Right ventricle myocardium inferior (tissue), 1 donor: ENCODE data around the gene ABTB2. TPM values are rescaled to one million over a fixed set of nuclear protein-coding genes. Genes with fewer than 3 reads are reported as not detected.

ENCODE experiments used
- ATAC-seq: fragments of 200-7000 bp; cut with Tn5 transposase; one replicate; pipeline ENCODE4 v1.9.1; 2020; ENCODE audit warnings: mild to moderate bottlenecking, moderate library complexity
- DNase-seq: peaks from one replicate; pipeline ENCODE4 v3.0.0; 2021; ENCODE audit errors: missing footprints
- intact Hi-C: fragments of 100-400 bp; cut with DNase I; formaldehyde crosslinking; loops from one replicate; pipeline ENCODE4 v1.11.0; 2022
- total RNA-seq: library from RNA; stranded (reverse); fragmentation: NEBNext Ultra II Directional; extraction: Animal tissue kit (Norgen Biotek cat#: 25700); gene quantifications from one replicate; pipeline ENCODE4 v1.2.1, GENCODE V29; 2021
- donor health status: DM: no; HTN: yes; CAD: no; lungs with severe emphysema.

The ABTB2 gene
- total RNA-seq, 1 donor from 2014 or later = 14.3 TPM

DNA sequence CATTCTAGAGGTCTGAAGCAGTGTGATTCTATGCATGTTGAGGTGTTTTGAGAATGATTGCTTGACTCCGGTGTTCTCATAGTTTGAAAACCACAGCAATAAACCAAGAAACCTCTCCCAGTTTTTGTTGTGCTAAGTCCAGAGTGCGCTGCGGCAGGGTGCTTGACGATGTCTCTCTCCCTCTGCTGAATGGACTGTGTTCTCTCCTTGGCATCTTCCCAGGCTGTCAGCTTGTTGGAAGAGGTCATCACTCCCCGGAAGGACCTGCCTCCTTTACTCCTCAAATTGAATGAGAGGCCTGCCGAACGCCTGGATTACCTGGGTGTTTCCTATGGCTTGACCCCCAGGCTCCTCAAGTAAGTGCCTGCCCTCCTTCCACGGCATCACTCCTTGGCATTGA is 221.4 kb downstream of the ABTB2 start:
- no peak for DNase-seq
- intact Hi-C loops = no loop called here
- ATAC-seq = peak; percentile 33

DNA sequence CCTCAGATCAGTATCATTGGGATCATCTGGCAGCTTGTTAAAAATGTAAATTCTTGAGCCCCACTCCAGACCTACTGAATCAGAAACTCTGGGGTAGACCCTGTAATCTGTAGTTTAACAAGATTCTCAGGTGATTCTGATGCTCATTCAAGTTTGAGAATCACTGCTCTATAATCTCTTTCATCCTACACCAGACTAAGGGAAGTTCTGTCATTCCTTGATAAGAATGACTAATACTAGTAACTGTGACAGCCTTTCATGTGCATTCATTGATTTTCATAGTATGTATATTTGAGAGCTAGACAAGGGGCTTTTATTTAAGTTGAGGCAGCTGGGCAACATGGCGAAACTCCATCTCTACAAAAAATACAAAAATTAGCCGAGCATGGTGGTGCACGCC is 222.4 kb downstream of the ABTB2 start:
- intact Hi-C loops = no loop called here
- no peak for DNase-seq
- ATAC-seq = no peak

DNA sequence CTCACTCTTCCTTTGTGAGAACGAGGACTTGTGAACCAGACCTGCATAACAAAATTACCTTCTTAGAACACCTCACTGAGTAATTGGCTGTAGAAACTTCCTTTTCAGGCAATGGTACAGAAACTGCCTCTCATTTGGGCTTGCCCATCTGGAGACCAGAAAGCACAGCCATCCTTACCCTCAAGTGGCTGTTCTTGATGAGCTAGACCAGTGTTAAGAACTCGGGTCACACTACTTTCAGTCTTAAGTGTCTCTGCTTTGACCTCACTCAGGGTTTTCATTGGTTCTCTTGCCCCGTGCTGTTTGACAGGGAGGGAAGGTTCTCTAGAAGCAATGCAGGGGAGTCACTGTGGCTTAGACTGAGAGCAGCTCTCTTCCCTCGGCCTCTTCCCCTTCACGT is 223.0 kb downstream of the ABTB2 start:
- no peak for ATAC-seq
- intact Hi-C loops = no loop called here
- DNase-seq = no peak

DNA sequence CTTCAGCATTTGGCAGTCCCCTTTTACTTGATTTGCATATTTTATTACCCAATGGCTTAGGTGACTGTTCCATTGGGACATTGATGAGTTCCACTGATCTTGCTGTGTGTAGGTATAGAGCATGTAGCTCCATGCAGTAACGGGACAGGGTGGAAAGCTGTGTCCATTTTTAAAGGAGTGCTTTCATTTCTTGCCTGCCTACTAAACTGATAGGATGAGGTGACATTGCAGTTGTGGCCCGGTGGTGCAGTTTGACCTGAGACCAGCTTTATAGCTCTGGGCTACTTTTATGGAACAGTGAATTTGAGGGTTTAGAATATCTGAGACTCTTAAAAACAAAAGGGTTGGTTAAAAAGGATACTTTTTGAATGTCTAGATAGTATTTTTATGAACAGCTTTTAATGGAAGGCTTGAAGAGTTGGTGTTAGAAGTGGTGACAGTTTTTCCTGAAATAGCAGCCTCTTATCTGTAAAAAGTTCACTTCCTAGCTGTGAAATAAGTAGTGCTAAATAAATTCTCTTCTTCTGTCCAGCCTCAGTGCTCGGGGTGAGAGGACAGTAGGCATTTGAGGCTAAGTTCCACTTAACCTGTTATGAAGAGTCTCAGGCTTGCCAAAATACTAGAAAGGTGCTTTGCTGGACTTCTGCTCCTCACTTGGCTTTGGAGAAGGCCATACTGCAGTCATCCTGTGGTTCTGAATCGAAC is 225.4 kb downstream of the ABTB2 start:
- DNase-seq (no peak), ATAC-seq (peak; percentile 41)
- intact Hi-C loops = no loop called here

DNA sequence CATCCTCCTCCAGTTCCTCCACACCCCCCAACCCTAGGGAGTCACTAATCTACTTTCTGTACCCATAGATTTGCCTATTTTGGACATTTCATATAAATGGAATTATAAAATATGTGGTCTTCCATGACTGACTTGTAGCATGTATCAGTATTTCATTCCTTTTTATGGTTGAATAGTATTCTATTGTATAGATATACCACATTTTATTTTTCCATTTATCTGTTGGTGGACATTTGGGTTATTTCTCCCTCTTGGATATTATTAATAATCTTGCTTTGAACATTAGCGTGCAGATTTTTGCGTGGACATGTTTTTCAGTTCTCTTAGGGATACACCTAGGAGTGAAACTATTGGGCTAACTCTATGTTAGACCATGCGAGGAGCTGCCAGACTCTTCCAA is 229.0 kb downstream of the ABTB2 start:
- intact Hi-C loops = no loop called here
- ATAC-seq = no peak
- no peak for DNase-seq

DNA sequence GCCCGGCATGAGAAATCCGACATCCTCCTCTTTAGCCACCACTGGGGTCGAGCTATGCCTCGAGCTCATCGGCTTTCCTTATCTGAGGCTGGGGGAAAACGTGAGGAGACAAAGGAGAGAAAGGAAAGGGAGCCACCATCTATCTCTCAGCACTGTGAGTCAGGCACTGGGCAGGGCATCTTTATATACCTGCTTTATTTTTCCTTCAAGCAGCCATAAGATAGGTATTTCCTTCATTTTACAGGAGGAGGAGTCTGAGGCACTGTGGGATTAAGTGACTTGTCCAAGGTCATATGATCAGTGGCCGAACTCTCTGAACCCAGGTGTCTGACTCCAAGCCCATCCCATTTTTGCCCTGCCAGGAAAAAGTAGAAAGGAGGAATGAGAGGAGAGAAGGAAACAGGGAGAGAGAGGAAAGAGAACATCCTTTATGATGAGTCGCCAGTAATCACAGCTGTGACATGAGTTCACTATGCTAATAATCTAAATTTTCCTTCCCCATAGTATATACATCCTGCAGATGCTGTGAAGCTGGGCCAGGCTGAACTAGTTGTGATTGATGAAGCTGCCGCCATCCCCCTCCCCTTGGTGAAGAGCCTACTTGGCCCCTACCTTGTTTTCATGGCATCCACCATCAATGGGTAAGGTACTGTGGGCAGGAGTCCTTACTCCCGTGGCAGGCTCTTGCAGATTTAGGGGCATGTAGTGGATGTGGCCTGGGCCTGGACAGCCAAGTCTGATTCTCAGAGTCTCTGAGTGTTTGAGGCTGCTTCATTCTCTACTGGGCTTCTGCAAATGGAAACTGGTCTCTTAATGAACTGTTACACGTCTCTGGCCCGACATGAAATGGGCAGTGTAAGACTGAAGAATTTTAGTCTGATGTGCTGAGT is 230.6 kb downstream of the ABTB2 start:
- ATAC-seq = no peak
- no peak for DNase-seq
- intact Hi-C loops = no loop called here

DNA sequence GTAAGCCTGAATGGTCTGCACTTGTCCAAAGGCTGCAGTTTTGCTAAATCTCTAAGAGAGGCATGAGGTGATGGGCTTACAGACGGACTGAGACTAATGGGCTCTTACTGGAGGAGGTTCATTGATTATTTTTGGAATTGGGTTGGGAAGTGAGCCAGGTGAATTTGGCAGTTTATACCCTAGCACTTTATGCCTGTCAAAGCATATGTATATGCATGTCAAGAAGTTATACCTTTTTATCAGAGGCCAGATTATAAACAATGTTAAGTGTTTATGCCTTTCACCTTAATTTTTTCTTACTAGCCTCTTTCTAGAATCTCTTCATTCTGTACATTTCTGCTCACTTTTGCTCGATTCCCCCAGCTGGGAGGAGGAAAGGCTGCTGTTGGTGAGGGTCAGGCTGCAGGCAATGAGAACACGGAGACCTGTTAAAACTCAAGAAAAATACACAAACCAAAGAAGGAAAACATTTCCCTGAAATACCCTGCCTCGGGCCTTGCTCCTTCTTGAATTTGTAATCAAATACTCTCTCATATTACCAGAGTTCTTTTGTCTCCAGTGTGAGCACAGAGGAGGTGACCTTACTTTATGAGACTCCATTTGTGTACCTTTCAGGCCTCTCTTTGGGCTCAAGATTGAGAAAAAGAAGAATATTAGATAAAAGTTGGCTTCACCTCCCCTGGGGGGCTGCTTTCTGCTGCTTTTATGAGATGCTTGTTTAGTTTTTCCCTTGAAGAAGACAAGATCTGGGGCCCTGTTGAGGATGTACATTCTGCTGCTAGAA is 232.7 kb downstream of the ABTB2 start:
- ATAC-seq (no peak), DNase-seq (no peak)
- intact Hi-C loops = no loop called here

DNA sequence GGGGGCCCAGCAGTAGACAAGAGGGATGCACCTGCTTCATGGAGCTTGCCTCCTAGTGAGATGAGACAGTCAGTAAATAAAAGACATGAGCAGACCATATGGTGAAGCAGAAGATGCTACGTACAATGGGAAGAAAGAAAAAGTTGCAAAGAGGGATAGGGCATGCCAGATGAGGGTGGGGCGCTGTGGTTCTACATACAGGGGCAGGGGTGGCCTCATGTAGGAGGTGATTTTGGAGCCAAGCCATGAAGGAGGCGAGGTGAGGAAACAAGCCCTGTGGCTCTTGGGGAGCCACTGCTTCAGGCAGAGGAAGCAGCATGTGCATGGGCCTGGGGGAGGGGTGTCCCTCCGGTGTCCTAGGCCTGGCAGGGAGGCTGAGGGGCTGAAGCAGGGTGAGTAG is 237.2 kb downstream of the ABTB2 start:
- no peak for ATAC-seq
- intact Hi-C loops = no loop called here
- no peak for DNase-seq

DNA sequence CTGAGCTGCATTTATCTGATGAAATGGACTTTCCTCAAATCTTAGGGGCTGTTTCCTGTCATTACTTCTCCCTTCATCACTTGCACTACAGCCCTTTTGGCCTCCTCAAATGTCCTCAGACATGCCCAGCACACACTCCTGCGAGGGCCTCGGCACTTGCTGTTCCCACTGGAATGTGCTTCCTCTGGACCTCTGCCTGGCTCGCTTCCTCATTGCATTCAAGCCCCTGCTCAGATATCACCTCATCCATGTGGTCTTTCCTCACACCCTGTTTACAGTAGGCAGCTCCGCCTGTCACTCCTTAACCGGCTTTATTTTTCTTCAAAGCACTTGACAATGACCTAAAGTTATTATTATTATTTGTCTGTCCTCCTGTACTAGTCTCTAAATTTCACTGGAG is 243.3 kb downstream of the ABTB2 start:
- ATAC-seq (no peak), DNase-seq (no peak)
- intact Hi-C loops = no loop called here

DNA sequence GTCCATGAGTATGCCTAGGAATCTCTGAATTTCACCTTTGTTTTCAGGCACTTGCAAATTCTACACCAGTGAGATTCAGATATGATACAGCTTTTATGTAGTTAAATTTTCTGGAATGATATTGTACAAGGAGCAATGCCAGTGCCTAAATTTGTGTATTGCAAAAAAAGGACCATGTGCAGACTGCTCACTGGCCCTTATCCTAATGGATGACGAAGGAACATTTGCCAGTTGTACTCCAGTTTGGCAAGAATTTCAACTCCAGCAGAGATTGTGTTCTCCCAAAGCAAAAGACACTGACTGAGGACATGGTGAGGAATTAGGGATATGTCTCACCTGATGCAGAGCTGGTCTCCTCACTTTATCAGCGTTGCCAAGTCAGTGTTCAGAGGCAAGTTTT is 243.8 kb downstream of the ABTB2 start:
- intact Hi-C loops = no loop called here
- DNase-seq (no peak), ATAC-seq (no peak)

DNA sequence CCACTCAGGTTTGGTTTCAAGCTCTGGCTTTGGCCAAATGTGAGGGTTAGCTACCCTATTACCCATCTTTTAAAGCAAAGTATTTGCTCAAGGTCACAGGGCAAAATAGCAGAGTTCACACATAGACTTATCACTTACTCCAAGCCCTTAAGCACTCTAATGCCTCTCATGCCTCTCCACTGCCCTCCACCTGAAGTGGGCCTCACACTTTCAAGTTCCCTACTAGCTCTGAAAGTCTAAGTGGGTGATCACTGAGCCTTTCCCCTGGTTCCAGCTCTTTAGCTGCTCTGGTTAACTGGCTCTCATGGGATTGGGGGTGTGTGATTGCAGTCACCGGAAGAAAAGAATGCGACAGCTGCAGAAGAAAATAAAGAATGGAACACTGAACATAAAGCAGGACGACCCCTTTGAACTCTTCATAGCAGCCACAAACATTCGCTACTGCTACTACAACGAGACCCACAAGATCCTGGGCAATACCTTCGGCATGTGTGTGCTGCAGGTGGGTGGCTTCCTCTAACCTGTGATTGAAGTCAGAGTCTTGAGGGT is 246.0 kb downstream of the ABTB2 start:
- ATAC-seq = no peak
- intact Hi-C loops = no loop called here
- DNase-seq = no peak

DNA sequence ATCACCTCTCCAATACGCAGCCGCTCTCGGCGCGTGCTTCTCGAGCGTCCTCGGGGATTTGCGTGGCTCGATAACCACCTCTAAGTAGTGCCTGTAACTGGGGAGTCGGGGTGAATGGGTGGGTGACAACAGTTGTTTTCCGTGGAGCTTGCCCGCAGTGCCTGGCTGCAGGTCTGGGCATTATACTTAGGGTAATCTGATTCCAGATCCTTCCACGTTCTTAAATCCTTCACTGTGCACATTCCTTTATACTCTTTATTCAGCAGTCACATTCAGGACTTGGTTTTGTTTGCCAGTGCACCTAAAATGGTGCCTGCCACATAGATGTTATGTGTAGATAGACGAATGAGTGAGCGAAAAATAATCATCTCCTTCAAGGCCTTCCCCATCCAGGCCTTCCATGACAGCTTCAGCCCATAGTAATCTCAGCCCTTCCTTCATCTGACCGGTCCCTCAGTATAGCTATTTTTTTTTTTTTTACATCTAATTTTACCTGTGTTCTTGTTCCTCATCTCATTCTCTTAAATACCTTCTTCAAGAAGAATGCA is 251.8 kb downstream of the ABTB2 start:
- DNase-seq (no peak), ATAC-seq (no peak)
- intact Hi-C loops = loop anchor here (1.0 to 2.0 kb wide), 3 partner anchors 55 to 252 kb away; partner anchors contain the start of genes ABTB2 and CAPRIN1

DNA sequence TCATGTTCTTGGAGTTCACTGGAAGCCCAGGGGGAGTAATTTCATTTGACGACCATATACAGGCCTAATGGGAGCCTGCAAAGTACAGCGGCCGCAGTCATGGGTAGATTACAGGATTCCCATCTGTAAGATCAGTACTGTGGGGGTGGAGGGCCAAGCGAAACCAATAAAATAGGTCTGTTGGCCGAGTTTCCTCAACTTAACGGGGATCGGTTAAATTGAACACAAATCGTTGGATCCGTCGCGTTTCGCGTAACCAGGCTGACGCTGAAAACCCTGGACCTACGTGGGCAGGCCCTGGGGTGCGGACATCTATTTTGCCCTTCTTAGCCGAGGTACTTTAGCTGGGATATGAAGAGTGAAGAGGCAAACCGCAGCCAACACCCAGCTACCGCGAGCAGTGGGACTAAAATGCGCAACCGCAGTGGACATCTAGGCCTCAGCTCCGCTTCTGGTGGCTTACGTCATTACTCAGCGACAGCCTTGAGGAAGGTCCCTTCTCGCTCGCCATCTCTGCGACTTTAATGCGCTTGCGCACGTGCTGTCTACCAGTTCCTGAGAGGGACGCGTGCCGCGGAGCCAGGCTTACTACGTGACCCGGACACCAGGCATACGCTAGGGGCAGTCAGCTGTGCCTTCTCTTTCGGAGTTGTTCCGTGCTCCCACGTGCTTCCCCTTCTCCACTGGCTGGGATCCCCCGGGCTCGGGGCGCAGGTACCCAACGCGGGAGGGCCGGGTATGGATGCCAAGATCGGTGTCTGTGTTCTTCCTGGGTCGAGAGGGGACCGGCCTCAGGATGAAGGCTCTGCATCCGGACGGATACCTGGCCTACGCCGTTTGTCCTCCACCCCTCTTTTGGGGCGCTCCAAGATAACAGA is 252.5 kb downstream of the ABTB2 start, which contains the start of gene NAT10:
NAT10 (plus strand) TSS at position 551 of the 878 bp plus-strand sequence. CDS start 2,597 bp downstream, outside the sequence.
- intact Hi-C loops = loop anchor here (1.0 to 2.0 kb wide), 3 partner anchors 54 to 253 kb away; partner anchors contain the start of genes ABTB2 and CAPRIN1
- DNase-seq (peak; percentile 98), ATAC-seq (peak; percentile 98)

DNA sequence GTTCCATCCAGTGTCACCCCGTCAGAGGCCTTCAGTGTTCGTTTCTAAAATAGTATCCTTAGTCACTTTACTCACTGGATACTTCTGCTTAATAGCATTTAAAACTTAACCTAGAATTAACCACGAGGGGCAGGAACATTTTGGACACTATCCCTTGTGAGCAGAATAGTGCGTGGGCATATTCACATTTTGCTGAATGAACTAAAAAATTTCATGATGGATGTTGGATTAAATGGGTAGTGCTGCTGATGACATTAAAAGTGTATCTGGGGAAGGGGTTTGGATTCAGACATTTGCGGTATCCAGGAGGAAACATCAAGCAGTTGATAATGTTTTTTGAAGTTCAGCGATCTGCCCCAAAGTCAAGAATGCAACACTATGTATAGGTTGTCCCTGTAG is 253.1 kb downstream of the ABTB2 start:
- intact Hi-C loops = loop anchor here (1.0 to 2.0 kb wide), 3 partner anchors 53 to 254 kb away; partner anchors contain the start of genes ABTB2 and CAPRIN1
- ATAC-seq (no peak), DNase-seq (no peak)
